ENCODE data around the gene RAI1.
"Not testable (repeated sequence)": the region's sequence is repeated elsewhere in the genome, so short reads cannot be mapped to it uniquely, and the experiment has no call there.

RAI1 gene

DNA sequence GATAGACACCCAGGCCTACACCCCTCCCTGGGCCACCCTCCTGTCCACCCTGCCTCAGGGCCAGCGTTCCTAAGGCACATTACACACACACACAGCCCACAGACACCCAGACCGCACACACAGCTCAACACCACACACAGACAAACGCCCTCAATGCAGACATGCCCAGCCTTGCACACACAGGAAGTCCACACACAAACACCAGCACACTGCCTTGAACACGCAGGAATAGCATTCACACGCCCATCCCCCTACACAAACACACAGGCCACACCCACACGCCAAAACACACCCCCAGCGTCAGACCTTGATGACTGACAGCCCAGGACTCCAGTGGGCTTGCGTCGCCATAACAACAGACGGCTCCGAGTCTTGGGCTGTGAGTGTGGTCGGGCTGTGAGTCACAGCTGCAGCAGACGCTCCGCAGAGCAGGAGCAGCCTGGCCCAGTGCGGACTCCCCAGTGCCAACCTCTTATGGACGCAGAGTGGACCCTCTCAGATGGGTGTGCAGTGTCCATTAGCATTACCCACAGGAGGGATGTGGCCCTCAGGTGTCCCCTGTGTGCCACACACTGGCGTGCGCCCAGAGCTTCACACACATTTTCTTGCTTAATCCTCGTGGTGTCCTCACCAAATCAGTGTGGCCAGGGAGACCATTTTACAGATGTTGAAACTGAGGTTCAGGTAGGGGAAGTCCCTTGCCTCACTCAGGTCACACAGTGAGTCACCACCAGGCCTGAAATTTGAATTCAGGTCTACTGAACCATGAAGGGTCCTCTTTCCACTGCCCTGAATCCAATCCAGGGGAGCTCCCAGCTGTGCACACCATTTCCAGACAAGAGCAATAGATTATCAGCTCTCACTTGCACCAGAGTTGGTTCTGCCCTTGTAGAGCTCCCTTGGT is 17.8 kb upstream of the RAI1 start:
- DNase-seq, result no peak

GRCh38 chr17:17664064-17664452 is 17.2 kb upstream of the RAI1 start:
- no peak for DNase-seq

- no peak for DNase-seq
These were observed 16.0 kb upstream of the RAI1 start for GRCh38 chr17:17665255-17665654.

DNA sequence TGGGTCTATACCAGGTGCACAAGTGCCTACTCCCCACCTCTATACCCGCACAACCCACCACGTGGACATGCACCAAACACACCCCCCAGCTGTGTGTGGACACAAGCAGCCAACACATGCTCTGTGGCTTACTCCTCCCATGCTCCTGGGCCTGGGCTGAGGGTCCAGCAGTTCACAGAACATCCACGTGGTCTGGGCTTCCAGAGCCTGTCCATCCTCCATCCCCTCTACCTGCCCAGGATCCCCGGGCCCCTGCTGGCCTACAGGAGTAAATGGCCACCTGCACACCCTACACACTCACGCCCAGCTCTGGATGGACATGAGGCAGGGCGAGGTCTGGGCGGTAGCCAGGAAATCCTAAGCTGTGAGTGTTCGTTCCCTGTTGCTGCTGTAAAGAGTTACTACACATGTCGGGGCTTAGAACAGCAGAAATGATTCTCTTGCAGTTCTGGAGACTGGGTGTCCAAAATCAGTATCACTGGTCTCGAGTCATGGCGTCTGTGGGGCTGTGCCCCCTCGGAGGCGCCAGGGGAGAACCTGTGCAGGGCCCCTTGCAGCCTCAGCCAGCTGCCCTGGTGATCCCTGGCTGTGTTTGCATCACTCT is 15.0 kb upstream of the RAI1 start:
- no peak for DNase-seq

DNA sequence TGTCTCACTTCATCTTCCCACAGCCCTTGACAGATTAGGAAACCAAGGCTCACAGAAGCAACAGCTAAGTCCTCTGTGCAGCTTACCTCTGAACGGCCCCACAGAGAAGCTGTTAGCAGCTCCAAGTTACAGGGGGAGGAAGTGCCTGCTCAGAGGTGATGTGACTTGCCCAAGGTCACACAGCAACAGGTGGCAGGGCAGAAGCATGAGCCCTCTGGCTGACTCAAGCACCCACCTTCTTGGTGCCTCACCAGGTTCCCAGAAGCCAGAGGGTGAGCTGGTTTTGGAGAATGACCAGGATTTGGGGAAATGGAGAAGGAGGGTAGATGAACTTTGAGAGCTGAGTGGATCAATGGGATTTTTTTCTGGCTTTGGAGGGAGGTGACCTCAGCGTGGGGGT is 14.0 kb upstream of the RAI1 start:
- no peak for DNase-seq

DNA sequence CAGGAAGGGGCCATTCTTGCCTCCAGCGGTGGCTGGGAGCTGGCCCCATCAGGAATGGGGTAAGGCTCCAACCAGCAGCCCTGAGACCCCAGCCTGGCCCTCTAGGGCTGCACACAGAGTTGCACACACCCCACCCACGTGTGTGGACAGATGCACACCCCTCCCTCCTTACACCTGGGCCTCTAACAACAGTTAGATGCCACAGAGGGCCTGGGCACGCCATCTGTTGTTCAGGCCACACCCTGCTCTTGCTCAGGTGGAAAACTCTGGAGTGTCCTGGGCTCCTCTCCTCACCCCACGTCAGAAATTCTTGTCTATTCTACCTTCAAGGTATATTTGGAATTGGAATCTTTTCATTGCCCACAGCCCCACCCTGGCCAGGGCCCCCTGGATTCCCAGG is 13.3 kb upstream of the RAI1 start:
- DNase-seq, result no peak

GRCh38 chr17:17668358-17668757 is 12.9 kb upstream of the RAI1 start:
- DNase-seq, result no peak

DNA sequence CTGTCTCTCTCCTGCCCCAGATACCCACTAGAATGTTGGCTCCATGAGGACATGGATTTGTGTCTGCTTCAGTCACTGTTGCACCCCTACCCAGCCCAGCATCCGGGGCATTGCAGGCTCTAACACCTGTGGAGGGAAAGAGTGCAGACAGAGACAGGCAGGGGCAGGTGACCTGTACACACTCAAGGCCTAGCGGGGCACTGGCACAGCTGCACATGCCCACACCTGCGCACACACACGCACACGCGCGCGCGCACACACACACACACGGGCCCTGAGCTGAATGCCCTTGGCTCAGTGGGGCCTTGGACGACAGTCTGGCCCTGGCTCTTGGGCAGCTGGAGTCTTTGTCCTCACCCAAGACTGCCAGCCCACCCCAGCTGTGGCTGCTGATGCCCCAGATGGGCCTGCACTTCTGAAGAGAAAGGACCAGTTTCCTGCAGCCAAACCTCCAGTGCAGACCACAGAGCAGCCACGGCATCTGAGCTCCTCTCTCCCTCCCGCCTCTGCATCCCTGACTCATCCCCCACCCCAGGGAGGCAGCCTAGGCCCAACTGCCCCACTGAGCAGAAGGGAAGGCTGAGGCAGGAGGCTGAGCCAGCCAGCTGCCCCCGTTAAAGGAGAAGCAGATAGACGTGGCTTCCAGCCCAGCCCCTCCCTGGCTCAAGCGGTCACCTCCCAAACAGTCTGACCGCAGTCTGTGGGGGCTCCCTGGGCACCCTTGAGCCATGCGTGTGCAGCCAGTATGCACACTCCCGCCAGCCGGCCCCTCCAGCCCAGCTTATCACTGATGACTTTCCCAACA is 12.3 kb upstream of the RAI1 start:
- no peak for DNase-seq

- DNase-seq, result no peak
These were observed 11.6 kb upstream of the RAI1 start for GRCh38 chr17:17669580-17670235.

DNA sequence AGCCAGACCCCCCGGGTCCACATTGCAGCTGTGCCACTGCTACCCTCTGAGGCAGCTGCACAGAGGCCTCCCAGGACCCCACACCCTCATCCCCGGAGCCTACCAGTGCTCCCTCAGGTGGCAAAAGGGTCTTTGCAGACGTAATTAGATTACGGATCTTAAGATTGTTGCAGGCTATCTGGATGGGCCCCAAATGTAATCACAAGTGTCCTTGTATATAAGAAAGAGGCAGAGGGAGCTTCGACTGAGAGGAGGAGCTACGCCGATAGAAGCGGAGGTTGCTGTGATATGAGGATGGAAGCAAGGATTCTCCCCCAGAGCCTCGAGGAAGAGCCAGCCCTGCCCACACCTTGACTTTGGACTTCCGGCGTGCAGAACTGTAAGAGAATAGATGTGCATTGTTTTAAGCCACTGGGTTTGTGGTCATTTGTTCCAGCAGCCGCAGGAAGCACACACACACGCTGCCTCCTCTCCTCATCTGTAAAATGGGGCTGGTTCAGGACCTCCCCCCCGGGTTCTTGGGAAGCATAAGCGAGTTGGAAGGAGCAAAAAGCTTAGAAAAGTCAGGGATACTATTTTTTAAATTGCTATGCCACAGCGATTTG is 10.5 kb upstream of the RAI1 start:
- no peak for DNase-seq

DNA sequence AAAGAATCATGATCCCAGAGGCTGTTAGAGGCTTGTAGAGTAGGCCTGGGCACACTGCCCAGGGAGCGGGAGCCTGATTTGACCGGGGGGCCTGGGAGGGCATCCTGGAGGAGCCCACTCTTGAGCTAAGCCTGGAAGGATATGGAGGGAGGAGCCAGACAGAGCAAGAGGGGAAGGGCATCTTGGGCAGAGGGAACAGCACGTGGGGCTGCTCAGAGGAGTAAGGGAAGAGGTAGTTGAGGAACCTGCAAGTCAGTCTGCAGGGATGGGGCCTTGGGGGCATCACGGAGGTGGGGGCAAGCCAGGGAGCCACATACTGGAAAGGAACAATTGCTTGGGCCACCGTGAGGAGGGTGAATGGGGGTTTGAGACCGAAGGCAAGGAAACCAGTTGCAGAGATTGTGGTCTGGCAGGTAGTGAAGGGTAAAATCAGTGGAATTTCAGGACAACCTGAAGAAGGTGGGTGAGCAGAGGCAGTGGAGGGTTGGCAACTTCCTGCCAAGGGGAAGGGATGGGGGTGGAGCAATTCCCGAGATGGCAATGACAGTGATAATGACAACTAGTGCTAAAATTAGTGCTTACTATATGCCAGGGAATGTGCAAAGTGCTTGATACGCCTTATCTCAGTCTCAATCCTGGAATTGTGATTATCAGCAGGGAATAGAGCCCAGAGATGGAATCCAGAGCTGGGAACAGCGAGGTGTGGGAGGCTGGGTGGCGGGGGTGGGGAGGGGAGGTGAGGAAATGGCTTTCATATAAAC is 9.7 kb upstream of the RAI1 start:
- no peak for DNase-seq

DNA sequence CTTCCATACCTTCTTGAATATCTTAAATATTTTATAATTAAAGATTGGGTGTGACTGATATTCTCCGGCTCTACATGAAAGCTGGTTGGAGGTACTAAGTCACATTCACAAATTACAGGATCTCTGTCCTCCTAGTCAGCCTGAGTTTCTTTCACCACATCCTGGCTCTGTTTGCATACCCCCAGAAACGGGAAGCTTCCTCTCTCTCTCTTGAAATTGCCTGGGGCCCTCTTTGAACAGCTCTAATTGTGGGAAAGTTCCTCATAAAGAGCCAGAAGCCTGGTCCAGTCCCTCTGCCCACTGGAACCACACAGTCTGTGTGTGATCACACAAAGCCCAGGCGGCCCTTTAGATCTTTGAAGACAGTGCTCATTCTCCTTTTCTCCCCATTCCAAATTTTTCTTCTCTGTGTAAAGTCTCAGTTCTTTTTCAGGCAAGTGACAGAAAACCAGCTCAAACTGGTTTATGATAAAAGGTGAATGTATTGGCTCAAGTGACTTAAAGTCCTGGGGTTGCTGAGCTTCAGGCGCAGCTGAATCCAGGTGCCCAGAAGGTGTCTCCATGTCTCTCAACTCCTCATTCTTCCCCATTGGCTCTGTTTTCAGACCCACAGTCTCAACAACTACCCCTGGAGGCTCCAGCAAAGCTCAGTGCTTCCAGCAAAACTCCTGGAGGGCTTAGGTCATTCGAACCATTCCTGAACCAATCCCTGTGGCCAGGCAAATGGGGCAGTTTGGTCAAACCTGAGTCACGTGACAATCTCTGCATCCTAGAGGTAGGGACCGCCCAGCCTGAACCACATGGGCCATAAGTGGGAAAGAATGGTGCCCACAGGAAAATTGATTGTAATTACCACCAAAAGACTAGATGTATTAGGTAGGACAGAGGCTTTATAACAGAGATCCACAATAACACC is 8.5 kb upstream of the RAI1 start:
- peak; percentile 7 for DNase-seq

GRCh38 chr17:17675416-17675815 is 5.8 kb upstream of the RAI1 start:
- DNase-seq, result no peak

DNA sequence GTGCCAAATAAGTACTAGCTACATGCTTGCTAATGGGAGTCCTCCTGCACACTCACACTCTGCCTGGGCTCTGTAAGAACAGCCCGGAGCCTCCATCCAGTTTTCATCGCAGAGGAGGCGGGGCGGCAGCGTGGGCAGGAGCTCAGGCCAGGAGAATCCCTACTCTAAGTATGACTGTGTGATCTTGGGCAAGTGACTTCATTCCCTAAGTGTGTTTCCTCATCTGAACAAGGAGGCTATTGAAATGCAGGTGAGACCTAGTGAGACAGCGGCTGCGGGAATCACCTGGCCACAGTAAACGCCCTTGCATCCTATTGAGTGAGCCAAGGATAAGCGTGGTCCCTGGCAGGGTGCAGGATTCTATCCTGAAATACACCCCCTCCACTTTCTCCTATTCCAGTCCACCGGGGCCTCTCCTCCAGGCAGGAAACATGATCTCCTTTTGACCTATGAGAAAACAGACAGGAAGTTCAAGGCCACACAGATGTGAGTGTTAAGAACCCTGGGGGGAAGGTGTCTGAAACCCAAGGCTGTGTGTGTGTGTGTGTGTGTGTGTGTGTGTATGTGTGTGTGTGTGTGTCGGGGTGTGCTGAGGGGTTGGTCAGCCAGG is 5.2 kb upstream of the RAI1 start:
- DNase-seq, result no peak

DNA sequence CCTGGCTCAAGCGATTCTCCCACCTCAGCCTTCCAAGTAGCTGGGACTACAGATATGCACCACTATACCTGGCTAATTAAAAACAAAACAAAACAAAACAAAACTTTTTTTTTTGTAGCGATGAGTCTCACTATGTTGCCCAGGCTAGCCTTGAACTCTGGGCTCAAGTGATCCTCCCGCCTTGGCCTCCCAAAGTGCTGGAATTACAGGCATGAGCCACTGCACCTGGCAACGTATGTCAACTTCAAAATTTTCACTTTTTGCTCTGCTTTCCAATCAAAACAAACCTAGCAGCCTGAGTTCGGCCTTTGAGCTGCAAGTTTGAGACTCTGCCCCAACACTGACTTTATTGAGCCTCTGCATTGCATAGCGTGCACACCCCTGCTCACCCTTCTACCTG is 4.5 kb upstream of the RAI1 start:
- no peak for DNase-seq

GRCh38 chr17:17677299-17678040 is 3.8 kb upstream of the RAI1 start:
- DNase-seq, result no peak

GRCh38 chr17:17678063-17678699 is 3.1 kb upstream of the RAI1 start:
- DNase-seq, result not testable (repeated sequence)

GRCh38 chr17:17679243-17679642 is 2.0 kb upstream of the RAI1 start:
- DNase-seq, result no peak

DNA sequence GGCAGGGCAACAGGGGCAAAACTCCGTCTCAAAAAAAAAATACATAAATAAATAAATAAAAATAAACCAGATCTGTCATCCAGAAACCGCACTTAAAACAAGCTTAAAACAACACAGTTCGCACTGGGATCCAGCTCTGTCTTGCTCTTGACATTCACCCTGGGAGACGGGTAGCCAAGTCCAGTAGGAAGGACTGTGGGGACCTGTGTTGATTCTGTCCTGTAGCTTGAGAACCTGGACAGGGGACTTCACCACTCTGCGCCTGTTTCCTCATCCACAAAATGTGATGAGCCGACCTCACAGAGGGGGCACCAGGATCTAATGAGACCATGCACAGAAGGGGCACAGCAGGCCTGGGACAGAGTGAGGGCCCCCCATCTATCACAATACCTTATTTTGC is 1.5 kb upstream of the RAI1 start:
- no peak for DNase-seq
